Liver (tissue), 9 donors: ENCODE results near the gene CSNK1G1. TPM values are rescaled to one million over a fixed set of nuclear protein-coding genes. Genes with fewer than 3 reads are reported as not detected.

Experiments
- DNase-seq: peaks from one replicate; pipeline ENCODE4 v3.0.0-alpha.2; 2017; ENCODE audit warnings: low spot score
- H3K27ac ChIP-seq, 2 donors: one replicate each; pipeline ENCODE4 v1.7.0; 2013; ENCODE audit warnings: inconsistent platforms in 2 of 2, low read length in 2 of 2, control low read depth in 1 of 2, low read depth in 1 of 2, mild to moderate bottlenecking in 1 of 2
- H3K27me3 ChIP-seq, 4 donors: one replicate each; pipeline versions ENCODE4 v1.6.1 to v1.7.0; 2013; ENCODE audit warnings: low read length in 3 of 4, inconsistent platforms in 1 of 4, mild to moderate bottlenecking in 1 of 4, moderate library complexity in 1 of 4; ENCODE audit not compliant: control insufficient read depth in 4 of 4, insufficient read depth in 4 of 4
- H3K36me3 ChIP-seq, 4 donors: one replicate each; pipeline versions ENCODE4 v1.6.1 to v1.7.0; 2013; ENCODE audit warnings: low read length in 3 of 4, mild to moderate bottlenecking in 3 of 4, low read depth in 1 of 4, moderate library complexity in 1 of 4; ENCODE audit not compliant: control insufficient read depth in 4 of 4, insufficient read depth in 3 of 4
- H3K4me1 ChIP-seq, 4 donors: one replicate each; pipeline versions ENCODE4 v1.6.1 to v1.7.0; 2013; ENCODE audit warnings: low read length in 3 of 4, mild to moderate bottlenecking in 3 of 4, moderate library complexity in 1 of 4; ENCODE audit not compliant: control insufficient read depth in 4 of 4, insufficient read depth in 4 of 4
- H3K4me3 ChIP-seq, 3 donors: one replicate each; pipeline versions ENCODE4 v1.6.1 to v1.7.0; 2013; ENCODE audit warnings: low read length in 3 of 3, control low read depth in 1 of 3, low read depth in 1 of 3, mild to moderate bottlenecking in 1 of 3
- H3K9ac ChIP-seq, 2 donors: one replicate each; pipeline ENCODE4 v1.7.0; 2013; ENCODE audit warnings: low read length in 2 of 2, mild to moderate bottlenecking in 2 of 2, moderate library complexity in 2 of 2, control low read depth in 1 of 2, low read depth in 1 of 2
- H3K9me3 ChIP-seq, 4 donors: one replicate each; pipeline versions ENCODE4 v1.6.1 to v1.7.0; 2013; ENCODE audit warnings: low read length in 3 of 4; ENCODE audit not compliant: control insufficient read depth in 4 of 4
- ATF3 ChIP-seq: IDR thresholded peaks from 2 replicates; pipeline ENCODE4 v1.6.1; 2016; ENCODE audit warnings: antibody characterized with exemption
- CTCF ChIP-seq: fragments of 150-350 bp; IDR thresholded peaks from 2 replicates; pipeline ENCODE4 v1.5.1; 2017; ENCODE audit warnings: improper control_type of control experiment, low read depth, low read length; ENCODE audit not compliant: missing input control
- EGR1 ChIP-seq, 2 donors: IDR thresholded peaks; 2 replicates each; pipeline ENCODE4 v1.6.1; 2016 to 2018; ENCODE audit warnings: antibody characterized with exemption in 2 of 2, low read depth in 2 of 2
- FOXA1 ChIP-seq: IDR thresholded peaks from 2 replicates; pipeline ENCODE4 v1.6.1; 2016; ENCODE audit warnings: antibody characterized with exemption
- FOXA2 ChIP-seq: IDR thresholded peaks from 2 replicates; pipeline ENCODE4 v1.6.1; 2016; ENCODE audit warnings: antibody characterized with exemption
- GABPA ChIP-seq, 2 donors: IDR thresholded peaks in 1 of 2; conservative IDR thresholded peaks in 1 of 2; 2 replicates each; pipeline ENCODE4 v1.6.1; 2016; ENCODE audit warnings: antibody characterized with exemption in 2 of 2, mild to moderate bottlenecking in 1 of 2, moderate library complexity in 1 of 2
- HNF4A ChIP-seq, 2 donors: conservative IDR thresholded peaks; 2 replicates each; pipeline ENCODE4 v1.6.1; 2016; ENCODE audit warnings: antibody characterized with exemption in 2 of 2, mild to moderate bottlenecking in 2 of 2
- HNF4G ChIP-seq: IDR thresholded peaks from 2 replicates; pipeline ENCODE4 v1.6.1; 2016; ENCODE audit warnings: antibody characterized with exemption
- JUND ChIP-seq, 2 donors: IDR thresholded peaks; 2 replicates each; pipeline ENCODE4 v1.6.1; 2016; ENCODE audit warnings: antibody characterized with exemption in 2 of 2
- MAX ChIP-seq: IDR thresholded peaks from 2 replicates; pipeline ENCODE4 v1.6.1; 2016; ENCODE audit warnings: antibody characterized with exemption
- NR2F2 ChIP-seq: IDR thresholded peaks from 2 replicates; pipeline ENCODE4 v1.6.1; 2016; ENCODE audit warnings: antibody characterized with exemption
- RAD21 ChIP-seq, 2 donors: IDR thresholded peaks; 2 replicates each; pipeline ENCODE4 v1.6.1; 2016; ENCODE audit warnings: antibody characterized with exemption in 2 of 2, mild to moderate bottlenecking in 2 of 2
- REST ChIP-seq: IDR thresholded peaks from 2 replicates; pipeline ENCODE4 v1.6.1; 2016; ENCODE audit warnings: antibody characterized with exemption, mild to moderate bottlenecking
- RXRA ChIP-seq, 2 donors: IDR thresholded peaks; 2 replicates each; pipeline ENCODE4 v1.6.1; 2017 to 2018; ENCODE audit warnings: antibody characterized with exemption in 2 of 2, mild to moderate bottlenecking in 1 of 2
- SP1 ChIP-seq: IDR thresholded peaks from 2 replicates; pipeline ENCODE4 v1.6.1; 2018; ENCODE audit warnings: antibody characterized with exemption, mild to moderate bottlenecking
- TAF1 ChIP-seq: conservative IDR thresholded peaks from 2 replicates; pipeline ENCODE4 v1.6.1; 2016; ENCODE audit warnings: antibody characterized with exemption, mild to moderate bottlenecking
- ZBTB33 ChIP-seq: IDR thresholded peaks from 2 replicates; pipeline ENCODE4 v1.6.1; 2016; ENCODE audit warnings: antibody characterized with exemption
- WGBS: extraction: QIAGEN DNeasy Blood & Tissue Kit; methylation state at CpG from one replicate; pipeline ENCODE4 v1.1.7; 2013; 5-methylcytosine and 5-hydroxymethylcytosine counted together
- polyA plus RNA-seq, 2 donors: library from polyadenylated mRNA; stranded (reverse) in 1 of 2; unstranded in 1 of 2; fragments of 200-250 nt in 1 of 2; fragments of >200 nt in 1 of 2; fragmentation: Nextera tagmentation in 1 of 2; extraction: Ambion mirVana in 1 of 2; gene quantifications; one replicate each; pipeline versions ENCODE4 v1.2.1 to v1.2.3, GENCODE V29; 2013 to 2015
- total RNA-seq, 2 donors: library from RNA; depleted of rRNA; stranded (reverse); fragments of >200 nt; gene quantifications; one replicate each; pipeline ENCODE4 v1.2.3, GENCODE V29; 2014
- donor health status: healthy.
- donor health status: healthy.
- donor health status: healthy.
- donor health status: healthy.
- donor health status: healthy.

The CSNK1G1 gene
- total and polyA plus RNA-seq, 4 donors: 1.7 to 9.1 (median 5.8) TPM

GRCh38 chr15:64229129-64229724, 126.7 kb downstream of the CSNK1G1 start:
- H3K9ac ChIP-seq: no peak overlapping the region
- no peak overlapping the region for H3K27ac ChIP-seq
- no peaks in the 10 kb centered on the region for H3K27me3 ChIP-seq
- H3K36me3 ChIP-seq: peaks cover 0 to 2% (median 0%) of the 10 kb centered on the region in 4 donors
- no peaks in the 10 kb centered on the region for H3K9me3 ChIP-seq
- H3K4me1 ChIP-seq: peaks cover 0 to 3% (median 0%) of the 10 kb centered on the region in 4 donors
- no peak overlapping the region for H3K4me3 ChIP-seq
- no peak for DNase-seq
- TF ChIP-seq RAD21 (IDR thresholded peaks at IDR 0.05): no peak
- no peak for TF ChIP-seq TAF1
- no peak for TF ChIP-seq FOXA1
- no peak for TF ChIP-seq FOXA2
- no peak for TF ChIP-seq GABPA (IDR thresholded peaks at IDR 0.05 in 1 of 2, conservative IDR thresholded peaks at IDR 0.05 in 1 of 2)
- TF ChIP-seq HNF4G: no peak
- no peak for TF ChIP-seq JUND (IDR thresholded peaks at IDR 0.05)
- TF ChIP-seq REST: no peak
- no peak for TF ChIP-seq NR2F2
- no peak for TF ChIP-seq ATF3
- TF ChIP-seq RXRA (IDR thresholded peaks at IDR 0.05): no peak
- no peak for TF ChIP-seq HNF4A (conservative IDR thresholded peaks at IDR 0.05)
- TF ChIP-seq ZBTB33: no peak
- no peak for TF ChIP-seq CTCF
- TF ChIP-seq SP1: no peak
- 90% methylated on average over 2 of the region's 2 CpGs for WGBS

GRCh38 chr15:64225804-64226203, 130.2 kb downstream of the CSNK1G1 start:
- H3K27me3 ChIP-seq: no peaks in the 10 kb centered on the region
- no peak overlapping the region for H3K4me3 ChIP-seq
- no peak overlapping the region for H3K27ac ChIP-seq
- H3K9me3 ChIP-seq: no peaks in the 10 kb centered on the region
- 94% methylated on average over 11 of the region's 11 CpGs for WGBS
- peaks cover 0 to 2% (median 0%) of the 10 kb centered on the region in 4 donors for H3K36me3 ChIP-seq
- H3K9ac ChIP-seq: no peak overlapping the region
- no peak for DNase-seq
- H3K4me1 ChIP-seq: peaks cover 0 to 3% (median 0%) of the 10 kb centered on the region in 4 donors
- TF ChIP-seq NR2F2 (no peak), EGR1 (IDR thresholded peaks at IDR 0.05; ENCODE audit: low read depth in 2 of 2) (no peak), MAX (no peak), HNF4A (conservative IDR thresholded peaks at IDR 0.05) (no peak), REST (no peak), ATF3 (no peak), ZBTB33 (no peak), SP1 (no peak)
